Suprapubic skin (tissue), 4 donors: ENCODE measurements around the gene SELENOF. TPM values are rescaled to one million over a fixed set of nuclear protein-coding genes. Genes with fewer than 3 reads are reported as not detected.
"Not testable (repeated sequence)": the region's sequence is repeated elsewhere in the genome, so short reads cannot be mapped to it uniquely, and the experiment has no call there.

Experiments
- DNase-seq, 2 donors: peaks; one replicate each; pipeline ENCODE4 v3.0.0-alpha.2; 2019; ENCODE audit warnings: low spot score in 2 of 2
- H3K27ac ChIP-seq: fragments of 200-600 bp; sonication (generic); one replicate; pipeline ENCODE4 v1.5.1; 2019
- H3K27me3 ChIP-seq: fragments of 200-600 bp; sonication (generic); one replicate; pipeline ENCODE4 v1.5.1; 2019
- H3K36me3 ChIP-seq: fragments of 200-600 bp; sonication (generic); one replicate; pipeline ENCODE4 v1.5.1; 2019
- H3K4me1 ChIP-seq: fragments of 200-600 bp; sonication (generic); one replicate; pipeline ENCODE4 v1.5.1; 2019
- H3K4me3 ChIP-seq: fragments of 200-600 bp; sonication (generic); one replicate; pipeline ENCODE4 v1.5.1; 2019; ENCODE audit warnings: mild to moderate bottlenecking
- H3K9me3 ChIP-seq: fragments of 200-600 bp; sonication (generic); one replicate; pipeline ENCODE4 v1.5.1; 2019
- EP300 ChIP-seq: sonication (generic); formaldehyde crosslinking; IDR thresholded peaks from one replicate; pipeline ENCODE4 v1.6.1; 2017; ENCODE audit warnings: antibody characterized with exemption
- POLR2A ChIP-seq, 2 donors: fragments of 450-650 bp; IDR thresholded peaks; one replicate each; pipeline ENCODE4 v1.6.1; 2017; ENCODE audit warnings: antibody characterized with exemption in 2 of 2, mild to moderate bottlenecking in 2 of 2, moderate library complexity in 2 of 2
- POLR2AphosphoS5 ChIP-seq, 3 donors: sonication (generic); formaldehyde crosslinking; IDR thresholded peaks; one replicate each; pipeline ENCODE4 v1.6.1; 2017; ENCODE audit warnings: antibody characterized with exemption in 3 of 3
- WGBS: methylation state at CpG from one replicate; pipeline ENCODE4 v1.1.5; 2018; 5-methylcytosine and 5-hydroxymethylcytosine counted together
- total RNA-seq, 4 donors: library from RNA; depleted of rRNA; stranded (reverse); fragments of >200 nt; gene quantifications; one replicate each; pipeline ENCODE4 v1.1.0, GENCODE V29; 2016
- TF ChIP-seq, protein P1 (sequence below), 2 donors: fragments of 200-600 bp in 1 of 2; fragments of 450-650 bp in 1 of 2; sonication (generic) in 1 of 2; IDR thresholded peaks; one replicate each; pipeline ENCODE4 v1.5.1; 2016 to 2019; ENCODE audit warnings: antibody characterized with exemption in 2 of 2, mild to moderate bottlenecking in 1 of 2, moderate library complexity in 1 of 2

Gene SELENOF
- total RNA-seq, 4 donors from 2014 or later, result 49.6 to 96.4 (median 88.7) TPM

DNA sequence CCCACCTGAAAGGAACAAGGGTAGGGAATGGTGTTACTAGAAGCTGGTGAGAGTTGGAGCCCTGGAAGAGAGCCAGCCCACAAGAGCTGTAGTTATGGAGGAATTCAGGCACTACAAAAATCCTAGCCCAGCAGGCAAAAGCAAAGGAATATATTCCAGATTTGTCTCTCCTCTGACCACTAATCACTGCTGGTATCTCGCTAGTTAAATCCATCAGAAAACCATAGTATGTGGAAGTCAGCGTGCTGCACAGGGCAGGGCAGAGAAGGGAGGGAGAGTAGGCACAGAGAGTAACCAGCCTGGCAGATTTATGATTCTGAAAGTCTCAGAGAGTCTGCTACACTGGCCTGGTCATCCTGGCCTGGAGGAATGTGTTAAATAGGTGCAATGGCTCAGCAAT lies 88.6 kb downstream of the SELENOF start:
- TF ChIP-seq POLR2A (IDR thresholded peaks at IDR 0.05), result no peak
- TF ChIP-seq POLR2AphosphoS5 (IDR thresholded peaks at IDR 0.05), result no peak
- 35% methylated on average over 2 of the region's 2 CpGs for WGBS
- Histone ChIP-seq H3K27me3 (no peaks in the 10 kb centered on the region), H3K9me3 (no peaks in the 10 kb centered on the region), H3K36me3 (no peaks in the 10 kb centered on the region), H3K27ac (no peak overlapping the region), H3K4me1 (no peaks in the 10 kb centered on the region), H3K4me3 (no peak overlapping the region)
- DNase-seq, result no peak

DNA sequence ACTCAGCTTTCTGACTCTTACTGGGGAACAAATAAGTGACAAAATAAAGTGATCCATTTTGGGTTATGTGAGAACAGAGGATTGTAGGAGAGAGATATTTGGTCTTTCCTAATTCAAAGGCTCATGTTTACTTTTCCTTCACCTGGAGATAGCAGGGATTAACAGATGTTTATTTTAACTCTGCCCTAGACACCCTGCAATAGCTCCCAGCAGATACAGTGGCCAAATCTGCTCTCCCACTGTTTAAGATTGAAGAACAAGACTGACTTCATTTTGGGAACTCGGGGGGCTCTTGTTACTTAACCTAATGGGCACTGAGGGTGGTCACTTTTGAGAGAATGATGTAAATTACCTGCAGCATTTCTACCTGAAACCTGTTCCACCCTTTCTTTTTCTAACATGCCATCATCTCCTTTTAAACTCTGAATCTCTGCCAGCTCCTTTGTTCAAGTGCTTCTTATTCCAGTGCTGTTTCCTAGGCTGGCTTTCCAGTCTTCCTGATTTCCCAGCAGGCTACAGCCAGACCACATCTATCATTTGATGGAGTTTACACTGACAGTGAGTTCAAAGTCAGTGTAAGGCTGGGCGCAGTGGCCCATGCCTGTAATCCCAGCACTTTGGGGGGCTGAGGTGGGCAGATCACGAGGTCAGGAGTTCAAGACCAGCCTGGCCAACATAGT lies 90.0 kb downstream of the SELENOF start:
- Histone ChIP-seq H3K27me3 (no peaks in the 10 kb centered on the region), H3K9me3 (no peaks in the 10 kb centered on the region), H3K4me3 (no peak overlapping the region), H3K4me1 (no peaks in the 10 kb centered on the region), H3K36me3 (no peaks in the 10 kb centered on the region), H3K27ac (no peak overlapping the region)
- 73% methylated on average over 3 of the region's 3 CpGs for WGBS
- DNase-seq, result no peak
- TF ChIP-seq POLR2A (IDR thresholded peaks at IDR 0.05) (no peak), POLR2AphosphoS5 (IDR thresholded peaks at IDR 0.05) (no peak), EP300 (no peak)
- TF ChIP-seq, protein P1, sequence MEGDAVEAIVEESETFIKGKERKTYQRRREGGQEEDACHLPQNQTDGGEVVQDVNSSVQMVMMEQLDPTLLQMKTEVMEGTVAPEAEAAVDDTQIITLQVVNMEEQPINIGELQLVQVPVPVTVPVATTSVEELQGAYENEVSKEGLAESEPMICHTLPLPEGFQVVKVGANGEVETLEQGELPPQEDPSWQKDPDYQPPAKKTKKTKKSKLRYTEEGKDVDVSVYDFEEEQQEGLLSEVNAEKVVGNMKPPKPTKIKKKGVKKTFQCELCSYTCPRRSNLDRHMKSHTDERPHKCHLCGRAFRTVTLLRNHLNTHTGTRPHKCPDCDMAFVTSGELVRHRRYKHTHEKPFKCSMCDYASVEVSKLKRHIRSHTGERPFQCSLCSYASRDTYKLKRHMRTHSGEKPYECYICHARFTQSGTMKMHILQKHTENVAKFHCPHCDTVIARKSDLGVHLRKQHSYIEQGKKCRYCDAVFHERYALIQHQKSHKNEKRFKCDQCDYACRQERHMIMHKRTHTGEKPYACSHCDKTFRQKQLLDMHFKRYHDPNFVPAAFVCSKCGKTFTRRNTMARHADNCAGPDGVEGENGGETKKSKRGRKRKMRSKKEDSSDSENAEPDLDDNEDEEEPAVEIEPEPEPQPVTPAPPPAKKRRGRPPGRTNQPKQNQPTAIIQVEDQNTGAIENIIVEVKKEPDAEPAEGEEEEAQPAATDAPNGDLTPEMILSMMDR (IDR thresholded peaks at IDR 0.05), result no peak

DNA sequence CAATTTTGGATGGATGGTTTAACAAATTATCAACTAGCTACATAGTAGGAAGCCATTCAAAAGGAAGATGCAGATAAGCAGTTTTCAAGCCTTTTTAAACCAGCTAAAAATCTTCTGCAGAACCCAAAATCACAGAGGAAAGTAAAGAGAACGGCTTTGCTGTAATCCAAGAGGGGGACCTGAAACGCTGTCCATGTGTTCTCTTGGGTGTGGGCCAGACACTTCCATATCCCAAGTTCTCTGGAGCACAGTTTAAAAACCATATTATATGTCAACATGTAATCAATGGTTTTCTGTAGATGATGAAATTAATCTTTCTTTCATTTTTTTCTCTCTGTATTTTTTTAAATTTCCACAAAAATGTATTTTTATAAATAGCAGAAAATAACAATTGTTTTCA lies 90.5 kb downstream of the SELENOF start:
- DNase-seq, result no peak
- WGBS, result 60% methylated on average over 2 of the region's 2 CpGs

DNA sequence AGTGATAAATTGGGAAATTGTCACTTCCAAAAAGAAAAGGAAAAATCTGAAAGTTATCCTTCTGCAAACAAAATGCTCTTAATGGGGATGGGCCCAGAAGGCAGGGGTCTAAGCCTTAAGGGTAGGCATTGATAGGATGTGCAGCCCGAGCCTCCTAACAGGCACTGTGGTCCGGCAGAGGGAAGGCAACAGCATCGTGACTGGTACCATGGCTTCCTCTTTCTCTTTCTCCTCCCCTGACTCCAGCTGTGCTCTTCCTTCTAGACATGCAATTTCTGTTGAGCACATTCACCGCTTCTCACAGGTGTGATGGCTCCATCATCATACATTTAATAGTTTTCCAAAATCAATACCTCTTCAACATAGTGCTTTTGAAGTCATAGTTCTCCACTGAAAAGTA lies 91.5 kb downstream of the SELENOF start:
- H3K4me1 ChIP-seq, result no peaks in the 10 kb centered on the region
- H3K27ac ChIP-seq, result no peak overlapping the region
- no peaks in the 10 kb centered on the region for H3K36me3 ChIP-seq
- H3K9me3 ChIP-seq, result no peaks in the 10 kb centered on the region
- H3K27me3 ChIP-seq, result no peaks in the 10 kb centered on the region
- no peak for DNase-seq
- no peak overlapping the region for H3K4me3 ChIP-seq
- 34% methylated on average over 4 of the region's 4 CpGs for WGBS
- no peak for TF ChIP-seq EP300
- no peak for TF ChIP-seq POLR2AphosphoS5 (IDR thresholded peaks at IDR 0.05)
- TF ChIP-seq, protein P1 (IDR thresholded peaks at IDR 0.05), result no peak

More for the DNA sequence above, 90.5 kb downstream of the SELENOF start:
- TF ChIP-seq, protein P1 (IDR thresholded peaks at IDR 0.05), result no peak
- TF ChIP-seq POLR2AphosphoS5 (IDR thresholded peaks at IDR 0.05), result no peak
- no peak for TF ChIP-seq POLR2A (IDR thresholded peaks at IDR 0.05)
- no peak for TF ChIP-seq EP300
- Histone ChIP-seq H3K4me3 (no peak overlapping the region), H3K4me1 (no peaks in the 10 kb centered on the region), H3K27me3 (no peaks in the 10 kb centered on the region), H3K36me3 (no peaks in the 10 kb centered on the region), H3K27ac (no peak overlapping the region), H3K9me3 (no peaks in the 10 kb centered on the region)

DNA sequence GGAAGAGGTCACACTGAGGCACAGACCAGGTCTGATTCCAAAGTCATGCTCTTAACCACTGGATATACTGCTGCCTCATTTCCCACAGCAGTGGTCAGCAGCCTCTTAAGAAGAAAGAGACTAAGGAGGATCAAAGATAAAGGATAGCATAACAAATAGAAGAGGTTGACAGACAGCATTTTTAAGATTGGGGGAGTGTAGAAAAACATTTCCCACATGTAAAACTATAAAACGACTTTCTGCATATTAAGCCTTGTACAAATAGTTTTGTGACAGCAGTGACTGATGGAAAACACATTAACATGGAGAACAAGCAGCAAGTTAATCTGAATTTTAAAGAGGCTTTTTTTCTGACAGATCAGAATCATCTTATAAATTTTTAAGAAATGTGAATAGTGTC lies 92.0 kb downstream of the SELENOF start:
- H3K36me3 ChIP-seq, result no peaks in the 10 kb centered on the region
- H3K9me3 ChIP-seq, result no peaks in the 10 kb centered on the region
- no peak for DNase-seq
- no peaks in the 10 kb centered on the region for H3K4me1 ChIP-seq
- no peak for TF ChIP-seq EP300
- TF ChIP-seq, protein P1 (IDR thresholded peaks at IDR 0.05), result no peak
- TF ChIP-seq POLR2A (IDR thresholded peaks at IDR 0.05), result no peak
- TF ChIP-seq POLR2AphosphoS5 (IDR thresholded peaks at IDR 0.05), result no peak
- WGBS, result 15% methylated on average over 1 of the region's 1 CpG
- no peak overlapping the region for H3K27ac ChIP-seq
- no peaks in the 10 kb centered on the region for H3K27me3 ChIP-seq
- H3K4me3 ChIP-seq, result no peak overlapping the region

DNA sequence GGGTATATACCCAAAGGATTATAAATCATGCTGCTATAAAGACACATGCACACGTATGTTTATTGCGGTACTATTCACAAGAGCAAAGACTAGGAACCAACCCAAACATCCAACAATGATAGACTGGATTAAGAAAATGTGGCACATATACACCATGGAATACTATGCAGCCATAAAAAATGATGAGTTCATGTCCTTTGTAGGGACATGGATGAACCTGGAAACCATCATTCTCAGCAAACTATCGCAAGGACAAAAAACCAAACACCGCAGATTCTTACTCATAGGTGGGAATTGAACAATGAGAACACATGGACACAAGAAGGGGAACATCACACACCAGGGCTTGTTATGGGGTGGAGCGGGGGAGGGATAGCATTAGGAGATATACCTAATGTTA lies 94.0 kb downstream of the SELENOF start:
- not testable (repeated sequence) for H3K36me3 ChIP-seq, H3K4me3 ChIP-seq, DNase-seq, H3K9me3 ChIP-seq, H3K27me3 ChIP-seq, H3K27ac ChIP-seq, H3K4me1 ChIP-seq
- 69% methylated on average over 4 of the region's 5 CpGs for WGBS

DNA sequence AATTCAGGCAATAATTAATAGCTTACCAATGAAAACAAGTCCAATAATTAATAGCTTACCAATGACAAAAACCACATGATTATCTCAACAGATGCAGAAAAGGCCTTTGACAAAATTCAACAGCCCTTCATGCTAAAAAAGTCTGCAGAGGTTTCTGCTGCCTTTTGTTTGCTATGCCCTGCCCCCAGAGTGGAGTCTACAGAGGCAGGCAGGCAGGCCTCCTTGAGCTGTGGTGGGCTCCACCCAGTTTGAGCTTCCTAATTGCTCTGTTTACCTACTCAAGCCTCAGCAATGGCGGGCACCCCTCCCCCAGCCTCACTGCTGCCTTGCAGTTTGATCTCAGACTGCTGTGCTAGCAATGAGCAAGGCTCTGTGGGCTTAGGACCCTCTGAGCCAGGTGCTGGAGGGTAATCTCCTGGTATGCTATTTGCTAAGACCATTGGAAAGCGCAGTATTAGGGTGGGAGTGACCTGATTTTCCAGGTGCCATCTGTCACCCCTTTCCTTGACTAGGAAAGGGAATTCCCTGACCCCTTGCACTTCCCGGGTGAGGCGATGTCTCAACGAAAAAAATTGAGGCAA lies 96.6 kb downstream of the SELENOF start:
- not testable (repeated sequence) for H3K36me3 ChIP-seq, DNase-seq, H3K4me1 ChIP-seq, H3K27ac ChIP-seq, H3K27me3 ChIP-seq, H3K4me3 ChIP-seq, H3K9me3 ChIP-seq
- WGBS, result 80% methylated on average over 5 of the region's 5 CpGs

DNA sequence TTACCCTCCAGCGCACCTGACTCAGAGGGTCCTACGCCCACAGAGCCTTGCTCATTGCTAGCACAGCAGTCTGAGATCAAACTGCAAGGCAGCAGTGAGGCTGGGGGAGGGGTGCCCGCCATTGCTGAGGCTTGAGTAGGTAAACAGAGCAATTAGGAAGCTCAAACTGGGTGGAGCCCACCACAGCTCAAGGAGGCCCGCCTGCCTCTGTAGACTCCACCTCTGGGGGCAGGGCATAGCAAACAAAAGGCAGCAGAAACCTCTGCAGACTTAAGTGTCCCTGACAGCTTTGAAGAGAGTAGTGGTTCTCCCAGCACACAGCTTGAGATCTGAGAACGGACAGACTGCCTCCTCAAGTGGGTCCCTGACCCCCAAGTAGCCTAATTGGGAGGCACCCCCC lies 99.8 kb downstream of the SELENOF start:
- DNase-seq, H3K9me3 ChIP-seq, H3K4me1 ChIP-seq, H3K27me3 ChIP-seq, H3K36me3 ChIP-seq, H3K4me3 ChIP-seq, H3K27ac ChIP-seq: not testable (repeated sequence)
- 66% methylated on average over 5 of the region's 5 CpGs for WGBS
